Measurements from ENCODE around the gene SSR3. TPM values are rescaled to one million over a fixed set of nuclear protein-coding genes. Genes with fewer than 3 reads are reported as not detected.
A peak's percentile ranks its signal among the peaks of the same experiment; 100 is the strongest.

SSR3 gene
- total RNA-seq, 4 donors from 2014 or later, result 134 to 223 (median 176) TPM

DNA sequence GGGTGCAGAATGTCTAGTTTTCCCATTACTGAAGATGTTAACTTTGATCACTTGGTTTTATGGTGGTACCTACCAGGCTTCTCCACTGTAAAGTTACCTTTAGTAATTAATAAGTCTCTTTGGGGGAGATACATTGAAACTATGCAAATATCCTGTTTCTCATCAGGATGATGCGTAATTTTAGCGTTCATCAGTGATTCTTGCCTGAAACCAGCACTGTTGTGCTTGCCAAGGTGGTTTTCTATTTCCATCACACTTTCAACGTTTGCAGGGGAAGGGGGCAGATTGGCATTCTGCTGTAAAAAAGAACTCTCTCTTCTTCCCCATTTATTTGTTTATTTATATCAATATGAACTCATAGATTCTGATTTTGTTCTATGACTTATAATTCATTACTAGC lies 61.0 kb downstream of the SSR3 start:
- H3K27ac ChIP-seq, result peak overlapping the region in 1 of 3 donors; percentile 59
- H3K4me3 ChIP-seq (replicated peaks in 1 of 3), result no peak overlapping the region
- peaks cover 12 to 24% of the 10 kb centered on the region in 2 donors for H3K4me1 ChIP-seq
- intact Hi-C loops (cut with DNase I), result no loop called here
- H3K9me3 ChIP-seq, result no peaks in the 10 kb centered on the region
- 89 to 94% methylated on average over 3 of the region's 3 CpGs for WGBS, 2 donors
- no peaks in the 10 kb centered on the region for H3K27me3 ChIP-seq
- no peak for DNase-seq
- H3K36me3 ChIP-seq, result no peaks in the 10 kb centered on the region
- TF ChIP-seq, protein P1, sequence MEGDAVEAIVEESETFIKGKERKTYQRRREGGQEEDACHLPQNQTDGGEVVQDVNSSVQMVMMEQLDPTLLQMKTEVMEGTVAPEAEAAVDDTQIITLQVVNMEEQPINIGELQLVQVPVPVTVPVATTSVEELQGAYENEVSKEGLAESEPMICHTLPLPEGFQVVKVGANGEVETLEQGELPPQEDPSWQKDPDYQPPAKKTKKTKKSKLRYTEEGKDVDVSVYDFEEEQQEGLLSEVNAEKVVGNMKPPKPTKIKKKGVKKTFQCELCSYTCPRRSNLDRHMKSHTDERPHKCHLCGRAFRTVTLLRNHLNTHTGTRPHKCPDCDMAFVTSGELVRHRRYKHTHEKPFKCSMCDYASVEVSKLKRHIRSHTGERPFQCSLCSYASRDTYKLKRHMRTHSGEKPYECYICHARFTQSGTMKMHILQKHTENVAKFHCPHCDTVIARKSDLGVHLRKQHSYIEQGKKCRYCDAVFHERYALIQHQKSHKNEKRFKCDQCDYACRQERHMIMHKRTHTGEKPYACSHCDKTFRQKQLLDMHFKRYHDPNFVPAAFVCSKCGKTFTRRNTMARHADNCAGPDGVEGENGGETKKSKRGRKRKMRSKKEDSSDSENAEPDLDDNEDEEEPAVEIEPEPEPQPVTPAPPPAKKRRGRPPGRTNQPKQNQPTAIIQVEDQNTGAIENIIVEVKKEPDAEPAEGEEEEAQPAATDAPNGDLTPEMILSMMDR (IDR thresholded peaks at IDR 0.05), result no peak
- TF ChIP-seq POLR2A (IDR thresholded peaks at IDR 0.05), result no peak

GRCh38 chr3:156492801-156493261 lies 62.1 kb downstream of the SSR3 start:
- Histone ChIP-seq H3K4me3 (replicated peaks in 1 of 3) (no peak overlapping the region), H3K27me3 (no peaks in the 10 kb centered on the region), H3K36me3 (no peaks in the 10 kb centered on the region), H3K27ac (peak overlapping the region in 1 of 3 donors; percentile 24), H3K4me1 (peaks cover 20 to 33% of the 10 kb centered on the region in 2 donors), H3K9me3 (no peaks in the 10 kb centered on the region)
- TF ChIP-seq, protein P1 (IDR thresholded peaks at IDR 0.05), result no peak
- no peak for TF ChIP-seq POLR2A (IDR thresholded peaks at IDR 0.05)
- intact Hi-C loops (cut with DNase I), result no loop called here
- 61 to 65% methylated on average over 3 of the region's 3 CpGs for WGBS, 2 donors
- peak in 1 of 2 donors; percentile 26 for DNase-seq

GRCh38 chr3:156491192-156491591 lies 63.7 kb downstream of the SSR3 start:
- no peak for TF ChIP-seq POLR2A (IDR thresholded peaks at IDR 0.05)
- TF ChIP-seq, protein P1 (IDR thresholded peaks at IDR 0.05), result no peak
- no peaks in the 10 kb centered on the region for H3K9me3 ChIP-seq
- H3K27me3 ChIP-seq, result no peaks in the 10 kb centered on the region
- DNase-seq, result no peak
- intact Hi-C loops (cut with DNase I), result no loop called here
- peaks cover 29 to 42% of the 10 kb centered on the region in 2 donors for H3K4me1 ChIP-seq
- H3K36me3 ChIP-seq, result no peaks in the 10 kb centered on the region
- 70 to 71% methylated on average over 3 of the region's 3 CpGs for WGBS, 2 donors
- no peak overlapping the region for H3K27ac ChIP-seq
- H3K4me3 ChIP-seq (replicated peaks in 1 of 3), result no peak overlapping the region

Other genes starting within 250 kb of the SSR3 start
- 10 to 100 TPM; 23.3 to 65.0 (median 31.2) TPM for gene TIPARP, start 119.5 kb upstream of the SSR3 start, total RNA-seq

All from thyroid gland (tissue), 4 donors.